ENCODE measurements around the gene AMPD2. TPM values are rescaled to one million over a fixed set of nuclear protein-coding genes. Genes with fewer than 3 reads are reported as not detected.

The AMPD2 gene
- total RNA-seq, 1 donor from 2014 or later: 91.6 TPM

DNA sequence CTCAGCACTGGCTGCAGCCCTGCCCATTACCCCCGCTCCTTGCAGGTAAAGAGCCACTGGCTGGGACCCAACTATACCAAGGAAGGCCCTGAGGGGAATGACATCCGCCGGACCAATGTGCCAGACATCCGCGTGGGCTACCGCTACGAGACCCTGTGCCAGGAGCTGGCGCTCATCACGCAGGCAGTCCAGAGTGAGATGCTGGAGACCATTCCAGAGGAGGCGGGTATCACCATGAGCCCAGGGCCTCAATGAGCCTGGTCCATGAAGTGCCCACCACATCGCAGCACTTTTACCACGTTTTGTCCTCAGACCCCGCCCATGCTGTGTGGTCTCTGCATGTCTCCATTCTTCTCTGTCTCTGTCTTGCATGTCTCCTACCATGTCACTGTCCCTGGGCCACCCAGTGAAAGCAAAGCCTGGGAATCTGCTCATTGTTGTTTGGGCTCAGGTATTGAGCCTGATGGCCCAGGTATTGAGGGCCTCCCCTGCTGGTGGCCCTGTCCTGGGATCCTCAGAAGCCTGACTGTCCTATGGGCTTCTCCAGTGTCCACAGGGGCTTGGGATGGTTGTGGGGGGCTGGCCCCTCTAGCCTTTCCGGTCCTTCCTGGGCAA lies 11.4 kb downstream of the AMPD2 start:
- H3K27ac Mint-ChIP-seq: no peak overlapping the region
- H3K27me3 Mint-ChIP-seq: no peaks in the 10 kb centered on the region
- H3K4me3 Mint-ChIP-seq (ENCODE audit: low read depth): no peak overlapping the region
- peaks cover 2% of the 10 kb centered on the region for H3K4me1 Mint-ChIP-seq (ENCODE audit: low read depth)
- H3K9me3 Mint-ChIP-seq (ENCODE audit: low read depth): no peaks in the 10 kb centered on the region
- peaks cover 8% of the 10 kb centered on the region for H3K36me3 Mint-ChIP-seq (ENCODE audit: insufficient read depth)
- TF ChIP-seq, protein P1, sequence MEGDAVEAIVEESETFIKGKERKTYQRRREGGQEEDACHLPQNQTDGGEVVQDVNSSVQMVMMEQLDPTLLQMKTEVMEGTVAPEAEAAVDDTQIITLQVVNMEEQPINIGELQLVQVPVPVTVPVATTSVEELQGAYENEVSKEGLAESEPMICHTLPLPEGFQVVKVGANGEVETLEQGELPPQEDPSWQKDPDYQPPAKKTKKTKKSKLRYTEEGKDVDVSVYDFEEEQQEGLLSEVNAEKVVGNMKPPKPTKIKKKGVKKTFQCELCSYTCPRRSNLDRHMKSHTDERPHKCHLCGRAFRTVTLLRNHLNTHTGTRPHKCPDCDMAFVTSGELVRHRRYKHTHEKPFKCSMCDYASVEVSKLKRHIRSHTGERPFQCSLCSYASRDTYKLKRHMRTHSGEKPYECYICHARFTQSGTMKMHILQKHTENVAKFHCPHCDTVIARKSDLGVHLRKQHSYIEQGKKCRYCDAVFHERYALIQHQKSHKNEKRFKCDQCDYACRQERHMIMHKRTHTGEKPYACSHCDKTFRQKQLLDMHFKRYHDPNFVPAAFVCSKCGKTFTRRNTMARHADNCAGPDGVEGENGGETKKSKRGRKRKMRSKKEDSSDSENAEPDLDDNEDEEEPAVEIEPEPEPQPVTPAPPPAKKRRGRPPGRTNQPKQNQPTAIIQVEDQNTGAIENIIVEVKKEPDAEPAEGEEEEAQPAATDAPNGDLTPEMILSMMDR (IDR thresholded peaks at IDR 0.05; ENCODE audit: unreplicated experiment): no peak
- no peak for DNase-seq (ENCODE audit: low spot score, unreplicated experiment)

DNA sequence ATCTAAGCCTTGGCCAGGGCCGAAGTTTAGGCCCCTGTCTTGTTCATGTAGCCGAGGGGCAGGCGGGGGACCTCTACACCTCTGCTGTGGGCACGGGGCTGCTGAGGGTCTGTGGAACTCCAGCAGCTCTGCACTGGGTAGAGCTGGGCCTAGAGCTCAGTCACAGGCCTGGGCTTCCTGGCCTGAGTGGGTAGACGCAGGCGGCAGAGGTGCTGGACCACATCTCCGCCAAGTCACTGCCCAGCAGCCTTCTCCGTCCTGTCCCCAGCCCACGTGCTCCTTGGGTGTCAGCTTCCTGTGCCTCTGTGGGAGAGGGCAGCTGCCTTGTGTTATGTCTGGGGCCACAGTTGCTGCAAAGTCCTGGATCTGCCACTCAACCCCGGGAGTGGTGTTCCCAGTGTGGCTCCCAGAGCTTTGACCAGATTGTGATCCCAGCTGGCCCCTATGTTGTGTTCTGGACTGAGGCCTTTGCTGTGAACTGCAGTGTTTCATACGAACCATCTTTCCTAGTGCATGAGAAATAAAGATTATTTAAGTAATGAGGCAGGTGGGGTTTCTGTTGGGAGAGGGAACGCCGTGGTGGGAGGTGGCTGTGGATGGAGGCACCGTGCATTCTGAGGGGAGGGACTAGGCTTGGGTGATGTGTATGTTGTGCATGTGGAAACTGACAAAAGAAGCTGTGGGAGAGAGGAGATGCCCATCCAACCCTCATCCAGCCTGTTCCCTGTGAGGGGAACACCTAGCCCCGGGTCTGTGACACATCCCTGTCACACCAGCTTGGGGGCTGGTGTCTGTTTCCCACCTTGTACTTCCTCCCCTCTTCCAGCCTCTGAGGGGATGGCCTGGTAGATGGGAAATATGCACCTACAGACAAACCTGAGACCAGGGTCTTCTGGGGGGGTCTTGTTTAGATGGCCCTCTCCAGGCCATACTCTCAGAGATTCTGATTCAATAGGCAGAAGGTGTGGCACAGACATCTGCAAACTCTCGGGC lies 12.2 kb downstream of the AMPD2 start:
- TF ChIP-seq, protein P1 (IDR thresholded peaks at IDR 0.05; ENCODE audit: unreplicated experiment): no peak
- Mint-ChIP-seq H3K27me3 (no peaks in the 10 kb centered on the region), H3K27ac (no peak overlapping the region), H3K9me3 (ENCODE audit: low read depth) (no peaks in the 10 kb centered on the region), H3K4me1 (ENCODE audit: low read depth) (peaks cover 3% of the 10 kb centered on the region), H3K4me3 (ENCODE audit: low read depth) (no peak overlapping the region), H3K36me3 (ENCODE audit: insufficient read depth) (peaks cover 8% of the 10 kb centered on the region)
- DNase-seq (ENCODE audit: low spot score, unreplicated experiment): no peak

DNA sequence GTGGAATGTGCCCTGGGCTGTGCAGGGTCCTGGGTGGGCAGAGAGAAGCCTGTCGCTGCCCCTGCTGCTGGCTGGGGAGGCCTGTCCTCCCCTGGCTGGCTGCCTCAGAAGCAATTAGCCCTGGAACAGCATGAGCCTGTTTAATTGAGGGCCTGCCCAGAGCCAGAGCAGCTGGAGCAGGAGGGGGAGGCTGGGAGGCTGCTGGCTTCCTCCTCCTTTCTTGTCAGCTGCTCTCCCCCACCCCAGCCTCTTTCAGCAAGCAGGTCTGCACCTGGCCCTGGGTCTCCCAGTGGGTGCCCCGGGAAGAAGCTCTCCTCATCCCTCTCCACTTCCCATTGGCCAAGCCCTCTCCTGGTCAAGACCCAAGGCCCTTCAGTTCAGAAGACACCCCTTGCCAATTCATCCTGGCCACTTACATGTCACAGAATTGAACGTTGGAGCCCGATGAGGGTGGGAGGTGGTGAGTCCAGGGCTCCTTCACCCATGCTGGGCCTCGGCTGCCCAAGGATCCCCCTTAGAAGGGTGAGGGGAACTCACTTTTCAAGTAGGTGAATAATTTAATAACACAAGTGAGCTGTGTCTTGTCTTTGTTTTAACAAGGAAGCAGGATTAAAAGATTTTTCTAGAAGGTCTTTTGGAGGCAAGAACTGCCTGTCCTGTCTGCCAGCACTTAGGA lies 13.2 kb downstream of the AMPD2 start:
- DNase-seq (ENCODE audit: low spot score, unreplicated experiment): no peak
- H3K27me3 Mint-ChIP-seq: no peaks in the 10 kb centered on the region
- TF ChIP-seq, protein P1 (IDR thresholded peaks at IDR 0.05; ENCODE audit: unreplicated experiment): no peak
- no peaks in the 10 kb centered on the region for H3K9me3 Mint-ChIP-seq (ENCODE audit: low read depth)
- H3K4me1 Mint-ChIP-seq (ENCODE audit: low read depth): peaks cover 3% of the 10 kb centered on the region
- H3K4me3 Mint-ChIP-seq (ENCODE audit: low read depth): no peak overlapping the region
- H3K27ac Mint-ChIP-seq: no peak overlapping the region
- H3K36me3 Mint-ChIP-seq (ENCODE audit: insufficient read depth): peaks cover 7% of the 10 kb centered on the region

DNA sequence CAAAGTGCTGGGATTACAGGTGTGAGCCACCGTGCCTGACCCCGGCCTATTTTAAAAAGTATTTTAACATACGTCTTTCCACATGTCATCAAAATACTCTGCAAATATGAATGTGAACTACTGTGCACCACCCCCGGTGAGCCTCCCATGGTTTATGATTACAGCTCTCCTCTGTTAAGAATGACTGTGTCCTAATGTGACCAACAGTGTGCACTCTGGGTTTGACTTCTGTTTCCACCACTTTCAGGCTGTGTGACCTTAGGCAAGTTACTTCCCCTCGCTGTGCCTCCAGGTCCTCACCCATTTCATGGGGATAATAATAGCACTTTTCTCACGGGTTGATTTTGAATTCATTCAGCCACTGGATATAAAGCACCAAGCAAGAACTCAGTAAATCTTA lies 14.7 kb downstream of the AMPD2 start:
- no peaks in the 10 kb centered on the region for H3K27me3 Mint-ChIP-seq
- H3K27ac Mint-ChIP-seq: no peak overlapping the region
- peaks cover 5% of the 10 kb centered on the region for H3K36me3 Mint-ChIP-seq (ENCODE audit: insufficient read depth)
- no peak for DNase-seq (ENCODE audit: low spot score, unreplicated experiment)
- H3K4me3 Mint-ChIP-seq (ENCODE audit: low read depth): no peak overlapping the region
- TF ChIP-seq, protein P1 (IDR thresholded peaks at IDR 0.05; ENCODE audit: unreplicated experiment): no peak
- peaks cover 8% of the 10 kb centered on the region for H3K4me1 Mint-ChIP-seq (ENCODE audit: low read depth)
- H3K9me3 Mint-ChIP-seq (ENCODE audit: low read depth): no peaks in the 10 kb centered on the region
